Measurements from ENCODE around the gene TCF7L1.

DNA sequence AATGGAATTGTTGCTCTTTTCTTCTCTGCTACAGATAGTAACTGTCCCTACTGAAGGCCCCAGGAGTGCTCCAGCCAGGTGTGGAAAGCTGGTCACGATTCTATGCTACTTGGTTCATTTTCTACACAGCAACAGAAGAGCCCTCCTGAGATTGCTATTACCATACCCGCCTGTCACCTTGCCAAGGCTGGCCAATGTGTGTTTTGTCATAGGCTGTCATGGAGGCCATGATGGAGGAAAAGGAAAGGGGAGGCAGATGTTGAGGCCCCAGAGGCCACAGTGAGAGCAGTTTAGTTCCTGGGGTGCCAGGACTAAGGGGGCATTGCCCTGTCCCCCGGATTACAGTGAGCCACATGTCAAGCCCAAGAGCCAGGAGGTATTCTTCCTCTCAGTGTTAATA is 222.3 kb downstream of the TCF7L1 start:
- TF ChIP-seq CTCF (IDR thresholded peaks at IDR 0.05; ENCODE audit: insufficient read depth, low read depth, low read length) = no peak
- no peak for TF ChIP-seq EZH2 (IDR thresholded peaks at IDR 0.05; ENCODE audit: insufficient read depth, low read length)

Measured in astrocyte (in vitro differentiated cells and primary cell).